ENCODE measurements around the gene CLEC4M.
"Not testable (repeated sequence)": the region's sequence is repeated elsewhere in the genome, so short reads cannot be mapped to it uniquely, and the experiment has no call there.

CLEC4M gene

DNA sequence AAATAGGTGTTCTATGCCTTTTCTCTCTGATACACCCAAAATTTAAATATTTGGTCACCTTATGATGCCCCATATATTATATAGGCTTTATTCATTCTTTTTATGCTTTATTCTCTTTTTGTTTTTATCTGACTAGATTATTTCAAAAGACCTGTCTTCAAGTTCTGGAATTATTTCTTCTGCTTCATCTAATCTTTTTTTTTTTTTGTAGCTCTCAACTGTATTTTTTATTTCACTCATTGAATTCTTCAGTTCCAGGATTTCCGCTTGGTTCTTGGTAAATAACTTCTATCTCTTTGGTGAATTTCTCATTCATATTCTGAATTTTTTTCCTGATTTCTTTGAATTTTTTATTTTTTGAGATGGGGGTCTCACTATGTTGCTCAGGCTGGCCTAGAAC lies 3.9 kb upstream of the CLEC4M start:
- TF ChIP-seq, protein P1, sequence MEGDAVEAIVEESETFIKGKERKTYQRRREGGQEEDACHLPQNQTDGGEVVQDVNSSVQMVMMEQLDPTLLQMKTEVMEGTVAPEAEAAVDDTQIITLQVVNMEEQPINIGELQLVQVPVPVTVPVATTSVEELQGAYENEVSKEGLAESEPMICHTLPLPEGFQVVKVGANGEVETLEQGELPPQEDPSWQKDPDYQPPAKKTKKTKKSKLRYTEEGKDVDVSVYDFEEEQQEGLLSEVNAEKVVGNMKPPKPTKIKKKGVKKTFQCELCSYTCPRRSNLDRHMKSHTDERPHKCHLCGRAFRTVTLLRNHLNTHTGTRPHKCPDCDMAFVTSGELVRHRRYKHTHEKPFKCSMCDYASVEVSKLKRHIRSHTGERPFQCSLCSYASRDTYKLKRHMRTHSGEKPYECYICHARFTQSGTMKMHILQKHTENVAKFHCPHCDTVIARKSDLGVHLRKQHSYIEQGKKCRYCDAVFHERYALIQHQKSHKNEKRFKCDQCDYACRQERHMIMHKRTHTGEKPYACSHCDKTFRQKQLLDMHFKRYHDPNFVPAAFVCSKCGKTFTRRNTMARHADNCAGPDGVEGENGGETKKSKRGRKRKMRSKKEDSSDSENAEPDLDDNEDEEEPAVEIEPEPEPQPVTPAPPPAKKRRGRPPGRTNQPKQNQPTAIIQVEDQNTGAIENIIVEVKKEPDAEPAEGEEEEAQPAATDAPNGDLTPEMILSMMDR (conservative IDR thresholded peaks at IDR 0.05; ENCODE audit: low read depth, low read length), result no peak
- no peak for DNase-seq (ENCODE audit: low read depth)
- no peak overlapping the region for H3K4me3 ChIP-seq (ENCODE audit: low read length)

DNA sequence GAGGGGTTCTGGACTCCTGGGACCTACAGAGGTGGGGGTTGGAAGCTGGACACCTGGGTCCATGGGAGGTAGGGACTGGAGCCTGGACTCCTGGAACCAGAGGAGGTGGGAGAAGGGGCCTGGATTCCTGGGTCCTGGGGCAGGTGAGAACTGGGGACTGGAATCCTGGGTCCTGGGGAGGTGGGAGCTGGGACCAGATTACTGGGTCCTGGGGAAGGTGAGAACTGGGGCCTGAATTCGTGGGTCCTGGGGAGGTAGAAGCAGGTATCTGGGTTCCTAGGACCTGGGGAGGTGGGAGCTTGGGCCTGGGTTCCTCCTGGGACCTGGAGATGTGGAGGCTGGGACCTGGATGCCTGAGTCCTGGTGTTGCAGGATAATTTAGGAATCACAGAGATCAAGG lies 653 bp downstream of the CLEC4M start:
- H3K4me3 ChIP-seq (ENCODE audit: low read length), result no peak overlapping the region
- TF ChIP-seq, protein P1 (conservative IDR thresholded peaks at IDR 0.05; ENCODE audit: low read depth, low read length), result no peak
- no peak for DNase-seq (ENCODE audit: low read depth)

DNA sequence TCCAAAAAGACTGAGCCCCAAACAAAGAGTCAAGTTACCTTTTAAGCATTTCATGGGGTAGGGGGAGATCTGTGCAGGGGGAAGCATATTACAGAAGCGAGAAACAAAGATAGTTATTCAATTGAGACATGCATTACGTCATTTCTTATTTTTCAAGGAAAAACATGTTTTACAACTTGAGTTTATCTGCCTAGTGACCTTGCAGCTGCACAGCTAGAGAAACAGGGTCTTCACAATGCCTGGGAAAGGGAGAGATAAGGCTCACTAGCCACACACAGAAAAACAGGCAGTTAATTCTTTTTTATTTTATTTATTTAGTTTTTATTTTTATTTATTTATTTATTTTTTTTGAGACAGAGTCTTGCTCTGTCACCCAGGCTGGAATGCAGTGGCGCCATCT lies 1.1 kb downstream of the CLEC4M start:
- not testable (repeated sequence) for DNase-seq (ENCODE audit: low read depth); H3K4me3 ChIP-seq (ENCODE audit: low read length)

DNA sequence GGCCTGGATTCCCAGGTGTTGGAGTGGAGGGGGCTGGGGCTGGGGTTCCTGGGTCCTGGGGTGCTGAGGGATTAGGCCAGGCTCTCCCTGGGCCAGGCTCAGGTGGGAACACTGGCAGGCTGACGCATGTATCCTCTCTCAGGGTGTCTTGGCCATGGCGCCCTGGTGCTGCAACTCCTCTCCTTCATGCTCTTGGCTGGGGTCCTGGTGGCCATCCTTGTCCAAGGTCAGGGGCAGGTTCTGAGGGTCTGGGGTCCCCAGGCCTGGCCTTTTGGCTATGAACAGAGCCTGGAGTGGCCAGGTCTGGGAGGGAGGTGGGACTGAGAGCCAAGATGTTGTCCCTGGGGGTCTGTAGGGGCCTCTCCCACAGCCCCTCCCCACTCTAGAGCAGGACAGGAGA lies 2.0 kb downstream of the CLEC4M start:
- H3K4me3 ChIP-seq (ENCODE audit: low read length); DNase-seq (ENCODE audit: low read depth): not testable (repeated sequence)

GRCh38 chr19:7766535-7766934 lies 3.5 kb downstream of the CLEC4M start:
- TF ChIP-seq, protein P1 (conservative IDR thresholded peaks at IDR 0.05; ENCODE audit: low read depth, low read length), result no peak
- H3K4me3 ChIP-seq (ENCODE audit: low read length), result no peak overlapping the region
- no peak for DNase-seq (ENCODE audit: low read depth)

- DNase-seq (ENCODE audit: low read depth), result no peak
- TF ChIP-seq, protein P1 (conservative IDR thresholded peaks at IDR 0.05; ENCODE audit: low read depth, low read length), result no peak
- no peak overlapping the region for H3K4me3 ChIP-seq (ENCODE audit: low read length)
Measured at GRCh38 chr19:7767487-7767886, 4.4 kb downstream of the CLEC4M start.

DNA sequence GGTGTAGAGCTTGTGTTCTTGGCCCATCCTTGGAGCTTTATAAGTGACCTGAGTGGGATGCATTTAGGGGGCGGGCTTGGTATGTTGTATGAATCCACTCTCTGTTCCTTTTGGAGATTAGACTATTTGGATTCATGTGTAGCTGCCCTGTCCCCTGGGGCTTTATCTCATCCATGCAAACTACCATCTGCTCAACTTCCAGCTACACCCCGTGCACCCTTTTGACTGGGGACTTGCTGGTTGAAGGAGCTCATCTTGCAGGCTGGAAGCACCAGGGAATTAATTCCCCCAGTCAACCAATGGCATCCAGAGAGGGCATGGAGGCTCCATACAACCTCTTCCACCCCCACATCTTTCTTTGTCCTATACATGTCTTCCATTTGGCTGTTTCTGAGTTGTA lies 6.1 kb downstream of the CLEC4M start:
- no peak for DNase-seq (ENCODE audit: low read depth)
- no peak overlapping the region for H3K4me3 ChIP-seq (ENCODE audit: low read length)
- TF ChIP-seq, protein P1 (conservative IDR thresholded peaks at IDR 0.05; ENCODE audit: low read depth, low read length), result no peak

DNA sequence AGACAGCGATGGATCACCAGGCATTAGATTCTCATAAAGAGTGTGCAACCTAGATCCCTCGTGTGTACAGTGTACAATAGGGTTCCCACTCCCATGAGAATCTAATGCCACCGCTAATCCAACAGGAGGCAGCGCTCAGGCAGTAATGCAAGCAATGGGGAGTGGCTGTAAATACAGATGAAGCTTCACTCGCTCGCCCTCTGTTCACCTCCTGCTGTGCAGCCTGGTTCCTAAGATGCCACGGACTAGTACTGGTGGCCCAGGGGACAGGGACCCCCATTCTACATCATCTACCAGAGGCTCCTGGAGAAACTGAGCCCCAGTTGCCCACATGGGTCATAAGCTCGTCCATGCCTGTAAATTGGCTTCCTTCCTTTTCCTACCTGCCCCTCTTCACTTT lies 8.0 kb downstream of the CLEC4M start:
- DNase-seq (ENCODE audit: low read depth), result no peak
- TF ChIP-seq, protein P1 (conservative IDR thresholded peaks at IDR 0.05; ENCODE audit: low read depth, low read length), result no peak
- H3K4me3 ChIP-seq (ENCODE audit: low read length), result no peak overlapping the region
